Glutamatergic neuron (in vitro differentiated cells): ENCODE results near the gene ACAD11. TPM values are rescaled to one million over a fixed set of nuclear protein-coding genes. Genes with fewer than 3 reads are reported as not detected.

Experiments
- DNase-seq: peaks from one replicate; pipeline ENCODE4 v3.0.0; 2022
- H3K27ac Mint-ChIP-seq: one replicate; pipeline ENCODE4 v1.8.0; 2020; ENCODE audit warnings: mild to moderate bottlenecking, mixed read lengths, inconsistent platforms; ENCODE audit not compliant: unreplicated experiment
- H3K27me3 Mint-ChIP-seq: one replicate; pipeline ENCODE4 v1.8.0; 2020; ENCODE audit warnings: mild to moderate bottlenecking, moderate library complexity, mixed read lengths, inconsistent platforms; ENCODE audit not compliant: unreplicated experiment
- H3K36me3 Mint-ChIP-seq: one replicate; pipeline ENCODE4 v1.8.0; 2020; ENCODE audit warnings: mild to moderate bottlenecking, mixed read lengths, inconsistent platforms; ENCODE audit not compliant: unreplicated experiment
- H3K4me1 Mint-ChIP-seq: one replicate; pipeline ENCODE4 v1.8.0; 2020; ENCODE audit warnings: mild to moderate bottlenecking, low read depth, mixed read lengths, inconsistent platforms; ENCODE audit not compliant: unreplicated experiment
- H3K4me3 Mint-ChIP-seq: one replicate; pipeline ENCODE4 v1.8.0; 2020; ENCODE audit warnings: mild to moderate bottlenecking, mixed read lengths, inconsistent platforms; ENCODE audit not compliant: unreplicated experiment
- H3K9me3 Mint-ChIP-seq: one replicate; pipeline ENCODE4 v1.8.0; 2020; ENCODE audit warnings: mild to moderate bottlenecking, moderate library complexity, mixed read lengths, inconsistent platforms; ENCODE audit not compliant: unreplicated experiment
- CTCF ChIP-seq: fragments of 200-600 bp; sonication (generic); IDR thresholded peaks from one replicate; pipeline ENCODE4 v1.5.0; 2021; ENCODE audit not compliant: partially characterized antibody, unreplicated experiment
- total RNA-seq: library from RNA; stranded (reverse); fragmentation: NEBNext Ultra II Directional; extraction: Animal tissue kit (Norgen Biotek cat#: 25700); gene quantifications from one replicate; pipeline ENCODE4 v1.2.1, GENCODE V29; 2021; ENCODE audit not compliant: unreplicated experiment

Gene ACAD11
- total RNA-seq, 1 donor from 2014 or later: 9.4 TPM

GRCh38 chr3:132682201-132682600 lies 22.6 kb upstream of the ACAD11 start:
- Mint-ChIP-seq H3K4me3 (no peak overlapping the region), H3K27ac (peak overlapping the region; percentile 31), H3K4me1 (peaks cover 2% of the 10 kb centered on the region), H3K27me3 (no peaks in the 10 kb centered on the region), H3K9me3 (no peaks in the 10 kb centered on the region), H3K36me3 (no peaks in the 10 kb centered on the region)
- no peak for TF ChIP-seq CTCF
- no peak for DNase-seq

GRCh38 chr3:132681421-132681820 lies 21.8 kb upstream of the ACAD11 start:
- H3K4me1 Mint-ChIP-seq: peaks cover 2% of the 10 kb centered on the region
- H3K36me3 Mint-ChIP-seq: no peaks in the 10 kb centered on the region
- no peak for DNase-seq
- H3K9me3 Mint-ChIP-seq: no peaks in the 10 kb centered on the region
- H3K4me3 Mint-ChIP-seq: no peak overlapping the region
- TF ChIP-seq CTCF: no peak
- H3K27ac Mint-ChIP-seq: no peak overlapping the region
- H3K27me3 Mint-ChIP-seq: no peaks in the 10 kb centered on the region

GRCh38 chr3:132679911-132680310 lies 20.3 kb upstream of the ACAD11 start:
- H3K27me3 Mint-ChIP-seq: no peaks in the 10 kb centered on the region
- no peak overlapping the region for H3K27ac Mint-ChIP-seq
- DNase-seq: no peak
- no peaks in the 10 kb centered on the region for H3K36me3 Mint-ChIP-seq
- H3K4me1 Mint-ChIP-seq: peaks cover 2% of the 10 kb centered on the region
- TF ChIP-seq CTCF: no peak
- H3K9me3 Mint-ChIP-seq: no peaks in the 10 kb centered on the region
- no peak overlapping the region for H3K4me3 Mint-ChIP-seq

- H3K4me3 Mint-ChIP-seq: no peak overlapping the region
- no peak for TF ChIP-seq CTCF
- H3K4me1 Mint-ChIP-seq: no peaks in the 10 kb centered on the region
- no peak for DNase-seq
- H3K27me3 Mint-ChIP-seq: no peaks in the 10 kb centered on the region
- no peaks in the 10 kb centered on the region for H3K9me3 Mint-ChIP-seq
- no peaks in the 10 kb centered on the region for H3K36me3 Mint-ChIP-seq
- H3K27ac Mint-ChIP-seq: no peak overlapping the region
Measured at GRCh38 chr3:132675408-132675807, 15.8 kb upstream of the ACAD11 start.

- Mint-ChIP-seq H3K4me1 (no peaks in the 10 kb centered on the region), H3K9me3 (no peaks in the 10 kb centered on the region), H3K27ac (no peak overlapping the region), H3K36me3 (no peaks in the 10 kb centered on the region), H3K27me3 (no peaks in the 10 kb centered on the region), H3K4me3 (no peak overlapping the region)
- DNase-seq: no peak
- no peak for TF ChIP-seq CTCF
Measured at GRCh38 chr3:132669256-132669777, 9.7 kb upstream of the ACAD11 start.
